NCI-H524 treated with DMSO at 0.1 percent for 48 hours (cell line): ENCODE measurements around the gene CDHR1.

Experiments
- DNase-seq: peaks from one replicate; lab custom pipeline; 2025; lab: John Stamatoyannopoulos, UW

The CDHR1 gene

GRCh38 chr10:84233940-84234339 is 39.6 kb downstream of the CDHR1 start:
- no peak for DNase-seq

GRCh38 chr10:84234479-84234878 is 40.1 kb downstream of the CDHR1 start:
- no peak for DNase-seq

- DNase-seq: no peak
These were observed 40.8 kb downstream of the CDHR1 start for GRCh38 chr10:84235096-84235495.

- DNase-seq: no peak
These were observed 42.5 kb downstream of the CDHR1 start for GRCh38 chr10:84236807-84237198.

GRCh38 chr10:84237199-84238051 is 43.1 kb downstream of the CDHR1 start:
- DNase-seq: no peak

GRCh38 chr10:84238909-84239308 is 44.6 kb downstream of the CDHR1 start:
- no peak for DNase-seq

GRCh38 chr10:84241185-84241790 is 47.0 kb downstream of the CDHR1 start, which contains the start of gene LRIT1:
TSS of gene LRIT1 (minus strand) at chr10:84241546. CDS start at chr10:84241439, 107 bp downstream.
- DNase-seq: no peak

- DNase-seq: no peak
These were observed 49.4 kb downstream of the CDHR1 start for GRCh38 chr10:84243759-84244158.

GRCh38 chr10:84244651-84245270 is 50.4 kb downstream of the CDHR1 start, which contains the start of gene RGR:
TSS of gene RGR (plus strand) at chr10:84245053. CDS start at chr10:84245091, 38 bp downstream.
- DNase-seq: peak; percentile 53

- DNase-seq: no peak
These were observed 53.2 kb downstream of the CDHR1 start for GRCh38 chr10:84247496-84247895.

GRCh38 chr10:84248794-84249193 is 54.5 kb downstream of the CDHR1 start:
- no peak for DNase-seq

GRCh38 chr10:84254552-84255478 is 60.5 kb downstream of the CDHR1 start:
- no peak for DNase-seq

- no peak for DNase-seq
These were observed 62.4 kb downstream of the CDHR1 start for GRCh38 chr10:84256510-84257342.

- DNase-seq: no peak
These were observed 63.1 kb downstream of the CDHR1 start for GRCh38 chr10:84257343-84258020.

- no peak for DNase-seq
These were observed 63.8 kb downstream of the CDHR1 start for GRCh38 chr10:84258034-84258695.

- DNase-seq: no peak
These were observed 67.0 kb downstream of the CDHR1 start for GRCh38 chr10:84261236-84261915.

- DNase-seq: no peak
These were observed 68.0 kb downstream of the CDHR1 start for GRCh38 chr10:84262190-84262956.

- no peak for DNase-seq
These were observed 69.4 kb downstream of the CDHR1 start for GRCh38 chr10:84263716-84264115.
